Lower leg skin (tissue), 3 donors: ENCODE results near the gene TMEM130.

Experiments
- CTCF ChIP-seq, 3 donors: fragments of 450-650 bp; IDR thresholded peaks; one replicate each; pipeline ENCODE4 v1.5.1; 2016; ENCODE audit warnings: antibody characterized with exemption in 3 of 3, mild to moderate bottlenecking in 3 of 3, moderate library complexity in 2 of 3
- POLR2A ChIP-seq, 2 donors: fragments of 450-650 bp; IDR thresholded peaks; one replicate each; pipeline ENCODE4 v1.6.1; 2016 to 2017; ENCODE audit warnings: antibody characterized with exemption in 2 of 2, mild to moderate bottlenecking in 1 of 2, moderate library complexity in 1 of 2

GRCh38 chr7:98900815-98901214 is 31.0 kb upstream of the TMEM130 start:
- TF ChIP-seq CTCF (IDR thresholded peaks at IDR 0.05) (no peak), POLR2A (IDR thresholded peaks at IDR 0.05) (no peak)
